Astrocyte of the spinal cord (primary cell): ENCODE data around the gene ALKBH8.

ENCODE experiments used
- DNase-seq: peaks from one replicate; pipeline ENCODE4 v3.0.0; 2011; ENCODE audit warnings: low read depth, low spot score
- H3K4me3 ChIP-seq: 2 replicates; pipeline ENCODE4 v1.5.1; 2011; ENCODE audit warnings: low read depth, mild to moderate bottlenecking, low read length, moderate library complexity
- in situ Hi-C: cut with HindIII; loops from 2 replicates; pipeline ENCODE4 v1.10.0; 2017; ENCODE audit warnings: low sequenced_read_pairs
- TF ChIP-seq, protein P1 (sequence below): IDR thresholded peaks from 2 replicates; pipeline ENCODE4 v1.5.1; 2012; ENCODE audit warnings: low read depth, mild to moderate bottlenecking, low read length, inconsistent platforms

ALKBH8 gene

DNA sequence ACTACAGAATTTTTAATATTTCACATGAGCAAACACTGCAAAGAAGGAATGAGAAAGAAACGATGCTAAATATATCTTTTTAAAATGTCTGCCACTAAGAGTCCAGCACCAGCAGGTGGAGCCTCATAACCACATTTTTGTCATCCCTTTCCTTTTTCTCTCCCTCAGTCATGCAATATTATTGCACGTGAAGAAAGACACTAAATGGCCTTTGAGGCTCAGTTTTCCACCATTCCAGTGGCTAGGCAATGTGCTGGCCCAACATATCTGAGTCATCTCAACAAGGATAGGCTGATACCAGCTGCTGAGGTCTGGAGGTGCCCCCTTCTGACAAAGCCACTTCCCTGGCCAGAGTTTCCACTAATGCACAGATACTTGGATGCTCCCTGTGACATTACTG lies 1.8 kb downstream of the ALKBH8 start:
- in situ Hi-C loops = no loop called here
- DNase-seq = peak; percentile 57
- no peak overlapping the region for H3K4me3 ChIP-seq

DNA sequence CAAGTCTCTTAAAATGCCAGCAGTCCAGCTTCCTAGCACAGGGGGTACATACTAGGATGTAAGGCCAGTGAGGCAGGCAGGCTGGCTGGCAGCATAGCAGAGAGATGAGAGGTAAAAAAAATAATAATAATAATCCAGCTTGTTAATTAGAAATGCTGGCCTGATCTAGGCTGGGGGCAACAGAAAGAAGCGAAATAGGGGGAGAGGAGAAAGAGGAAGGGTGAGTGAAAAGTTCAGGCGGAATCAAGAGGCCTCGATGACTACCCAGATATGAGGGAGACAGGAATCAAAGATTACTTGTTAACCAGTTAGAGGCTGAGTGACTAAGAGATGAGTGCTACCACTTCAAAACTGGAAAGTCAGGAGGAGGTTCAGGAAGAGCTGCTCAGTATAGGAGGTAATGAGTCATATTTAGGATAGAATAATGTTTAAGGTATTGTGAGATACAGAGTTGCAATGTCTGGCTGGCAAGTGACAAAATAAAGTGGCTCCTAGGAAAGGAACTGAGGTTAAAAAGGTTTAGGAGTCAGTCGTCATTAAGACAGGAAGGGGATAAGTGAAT lies 2.8 kb downstream of the ALKBH8 start:
- H3K4me3 ChIP-seq = no peak overlapping the region
- in situ Hi-C loops = no loop called here
- TF ChIP-seq, protein P1, sequence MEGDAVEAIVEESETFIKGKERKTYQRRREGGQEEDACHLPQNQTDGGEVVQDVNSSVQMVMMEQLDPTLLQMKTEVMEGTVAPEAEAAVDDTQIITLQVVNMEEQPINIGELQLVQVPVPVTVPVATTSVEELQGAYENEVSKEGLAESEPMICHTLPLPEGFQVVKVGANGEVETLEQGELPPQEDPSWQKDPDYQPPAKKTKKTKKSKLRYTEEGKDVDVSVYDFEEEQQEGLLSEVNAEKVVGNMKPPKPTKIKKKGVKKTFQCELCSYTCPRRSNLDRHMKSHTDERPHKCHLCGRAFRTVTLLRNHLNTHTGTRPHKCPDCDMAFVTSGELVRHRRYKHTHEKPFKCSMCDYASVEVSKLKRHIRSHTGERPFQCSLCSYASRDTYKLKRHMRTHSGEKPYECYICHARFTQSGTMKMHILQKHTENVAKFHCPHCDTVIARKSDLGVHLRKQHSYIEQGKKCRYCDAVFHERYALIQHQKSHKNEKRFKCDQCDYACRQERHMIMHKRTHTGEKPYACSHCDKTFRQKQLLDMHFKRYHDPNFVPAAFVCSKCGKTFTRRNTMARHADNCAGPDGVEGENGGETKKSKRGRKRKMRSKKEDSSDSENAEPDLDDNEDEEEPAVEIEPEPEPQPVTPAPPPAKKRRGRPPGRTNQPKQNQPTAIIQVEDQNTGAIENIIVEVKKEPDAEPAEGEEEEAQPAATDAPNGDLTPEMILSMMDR = no peak

More for the DNA sequence above, 1.8 kb downstream of the ALKBH8 start:
- TF ChIP-seq, protein P1 = peak; percentile 71

DNA sequence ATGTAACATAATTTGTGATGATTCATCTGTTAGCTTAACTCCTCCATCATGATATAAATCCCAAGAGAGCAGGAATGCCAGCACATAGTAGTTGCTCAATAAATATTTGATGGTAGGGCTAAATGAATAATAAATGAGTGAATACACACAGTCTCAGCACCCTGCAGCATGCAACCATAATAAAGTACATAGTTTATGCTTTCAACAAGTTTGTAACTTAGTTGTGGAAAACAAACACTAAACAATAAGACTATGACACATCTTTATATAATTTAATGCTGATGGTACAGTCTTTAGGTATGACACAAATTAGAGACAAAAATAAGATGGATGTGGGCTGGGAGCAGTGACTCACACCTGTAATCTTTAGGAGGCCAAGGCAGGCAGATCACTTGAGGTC lies 3.8 kb downstream of the ALKBH8 start:
- TF ChIP-seq, protein P1 = no peak
- DNase-seq = peak; percentile 9
- no peak overlapping the region for H3K4me3 ChIP-seq
- in situ Hi-C loops = no loop called here

More for the DNA sequence above, 2.8 kb downstream of the ALKBH8 start:
- DNase-seq = peak; percentile 79

DNA sequence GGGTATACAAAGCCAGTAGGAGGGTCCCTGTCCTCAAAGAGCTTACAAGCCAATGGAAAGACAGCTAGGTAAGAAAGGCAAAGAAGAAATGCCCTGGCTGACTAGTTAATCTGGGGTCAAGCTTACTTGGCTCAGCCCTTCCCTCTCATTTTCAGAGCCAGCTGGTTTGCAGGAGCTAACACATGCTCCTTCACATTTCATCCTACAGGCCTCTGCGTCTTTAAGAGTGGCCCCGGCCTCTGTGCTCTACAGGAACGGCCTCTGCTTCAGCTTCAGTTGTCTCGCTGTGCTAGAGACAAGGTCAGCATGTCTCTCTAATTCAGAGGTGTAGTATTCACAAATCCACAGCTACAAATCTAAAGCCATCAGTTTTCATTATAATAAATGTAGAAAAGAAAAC lies 15.2 kb downstream of the ALKBH8 start:
- TF ChIP-seq, protein P1 = no peak
- in situ Hi-C loops = no loop called here
- no peak for DNase-seq
- H3K4me3 ChIP-seq = no peak overlapping the region

DNA sequence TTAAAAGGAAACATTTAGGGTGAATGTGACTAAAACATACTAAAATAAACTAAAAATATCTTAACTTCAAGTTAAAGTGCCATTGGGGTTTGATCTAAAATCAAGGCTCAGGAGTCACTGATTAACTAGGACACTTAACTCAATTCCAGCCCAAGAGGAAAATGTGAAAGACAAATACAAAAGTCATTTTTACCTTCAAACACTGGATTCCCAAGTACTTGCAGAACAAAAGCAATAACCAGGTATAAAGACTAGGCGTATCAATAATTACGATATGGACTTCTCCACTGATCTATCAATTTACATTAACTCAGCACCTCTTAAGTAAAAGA lies 15.6 kb downstream of the ALKBH8 start:
- in situ Hi-C loops = no loop called here
- TF ChIP-seq, protein P1 = no peak
- no peak for DNase-seq
- H3K4me3 ChIP-seq = no peak overlapping the region

DNA sequence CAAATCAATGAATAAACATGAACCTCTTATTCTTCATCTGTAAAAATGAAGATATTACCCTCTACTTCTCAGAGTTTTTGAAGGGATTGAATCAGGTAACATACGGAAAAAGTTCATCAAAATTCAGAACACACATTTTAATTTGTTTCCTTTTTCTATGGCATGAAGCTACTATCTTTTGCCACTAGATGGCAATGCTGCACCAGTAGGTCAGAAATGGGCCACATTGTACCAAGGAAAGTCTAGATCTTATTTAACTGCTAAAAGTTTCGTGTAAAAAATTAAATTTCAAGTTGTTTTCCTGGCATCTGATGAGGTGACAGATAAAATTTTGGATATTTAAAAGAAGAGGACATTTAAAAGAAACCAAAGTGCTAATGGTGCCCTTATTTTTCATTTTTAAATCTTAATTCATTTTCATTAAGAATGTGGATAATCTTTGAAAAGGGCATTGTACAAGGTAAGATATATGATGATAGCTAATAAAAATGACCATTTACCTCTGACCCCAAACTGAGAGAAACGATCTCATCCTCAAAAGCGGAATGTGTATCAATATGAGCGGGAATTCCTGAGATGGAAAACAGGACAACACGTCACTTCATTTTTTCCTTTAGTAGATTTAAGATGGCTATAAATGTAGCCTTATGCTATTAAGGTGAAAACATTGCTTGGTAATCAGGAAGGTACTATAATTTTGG lies 16.1 kb downstream of the ALKBH8 start:
- H3K4me3 ChIP-seq = no peak overlapping the region
- peak; percentile 54 for DNase-seq
- TF ChIP-seq, protein P1 = peak; percentile 89
- in situ Hi-C loops = no loop called here
